Ascending aorta (tissue), 2 donors: ENCODE results near the gene SELENOO. TPM values are rescaled to one million over a fixed set of nuclear protein-coding genes. Genes with fewer than 3 reads are reported as not detected.

Source experiments
- DNase-seq, 2 donors: peaks; one replicate each; pipeline ENCODE4 v3.0.0-alpha.2; 2019; ENCODE audit warnings: low spot score in 2 of 2
- H3K27ac ChIP-seq, 2 donors: fragments of 200-600 bp; sonication (generic); one replicate each; pipeline ENCODE4 v1.5.1; 2016 to 2017; ENCODE audit warnings: mild to moderate bottlenecking in 1 of 2
- H3K27me3 ChIP-seq: fragments of 200-600 bp; sonication (generic); one replicate; pipeline ENCODE4 v1.5.1; 2017
- H3K36me3 ChIP-seq, 2 donors: fragments of 200-600 bp; sonication (generic); one replicate each; pipeline ENCODE4 v1.5.1; 2016
- H3K4me1 ChIP-seq, 2 donors: fragments of 200-600 bp; sonication (generic); one replicate each; pipeline ENCODE4 v1.5.1; 2016 to 2017; ENCODE audit warnings: mild to moderate bottlenecking in 1 of 2
- H3K4me3 ChIP-seq, 2 donors: fragments of 200-600 bp; sonication (generic); one replicate each; pipeline ENCODE4 v1.5.1; 2016 to 2017; ENCODE audit warnings: mild to moderate bottlenecking in 1 of 2
- H3K9me3 ChIP-seq, 2 donors: fragments of 200-600 bp; sonication (generic); one replicate each; pipeline ENCODE4 v1.5.1; 2016
- CTCF ChIP-seq, 3 experiments: fragments of 200-600 bp in 2 of 3; fragments of 450-650 bp in 1 of 3; sonication (generic) in 2 of 3; IDR thresholded peaks; one replicate each; pipeline ENCODE4 v1.5.1; 2016 to 2019; ENCODE audit warnings: antibody characterized with exemption in 3 of 3, mild to moderate bottlenecking in 1 of 3, moderate library complexity in 1 of 3
- intact Hi-C: fragments of 100-400 bp; cut with DNase I; formaldehyde crosslinking; loops from one replicate; pipeline ENCODE4 v1.15.1; 2023
- total RNA-seq: library from RNA; depleted of rRNA; stranded (reverse); fragments of >200 nt; gene quantifications from one replicate; pipeline ENCODE4 v1.1.0, GENCODE V29; 2016

The SELENOO gene
- total RNA-seq, 1 donor from 2014 or later, result 41.7 TPM

DNA sequence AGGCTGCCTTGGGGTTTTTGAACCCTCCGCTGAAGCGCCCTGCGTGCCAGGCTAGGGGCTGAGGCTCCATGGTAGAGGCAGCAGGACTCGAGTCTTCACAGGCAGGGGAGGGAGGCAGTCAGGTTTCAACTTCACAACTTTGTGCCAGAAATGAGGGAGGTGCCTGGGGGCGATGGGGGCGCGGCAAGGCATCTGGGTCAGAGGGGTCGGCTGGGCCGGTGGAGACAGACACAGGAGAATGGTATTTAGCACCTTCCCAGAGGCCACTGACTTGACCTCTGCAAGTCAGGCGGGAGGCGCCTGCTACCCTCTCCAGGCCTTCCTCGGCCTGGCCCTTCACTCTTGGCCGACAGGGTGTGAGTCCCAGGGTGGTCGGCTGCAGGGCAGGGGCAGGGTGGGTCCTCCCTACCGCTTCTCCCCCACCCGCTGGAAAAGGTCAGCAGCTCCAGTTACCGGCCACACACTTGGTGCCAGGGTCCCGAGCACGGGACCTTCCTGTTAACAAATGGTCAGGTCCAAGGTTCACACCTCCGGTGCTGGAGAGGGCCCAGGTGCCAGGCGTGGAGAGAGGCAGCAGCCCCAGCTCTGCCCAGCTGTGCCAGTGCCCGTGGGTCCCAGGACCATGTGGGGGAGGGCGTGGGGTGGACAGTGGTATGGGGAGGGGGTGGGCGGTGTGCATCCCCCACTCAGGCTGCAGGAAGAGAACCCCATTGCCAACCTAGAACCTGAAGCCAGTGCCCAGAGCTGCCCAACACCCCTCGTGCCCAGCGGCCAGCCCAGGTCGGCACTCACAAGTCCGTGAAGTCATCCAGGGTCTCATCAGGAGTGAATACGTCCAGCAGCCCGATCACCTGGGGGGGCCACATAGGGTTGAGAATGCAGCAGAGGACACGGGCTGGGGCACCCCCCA lies 56.9 kb downstream of the SELENOO start:
- no peaks in the 10 kb centered on the region for H3K36me3 ChIP-seq
- intact Hi-C loops, result no loop called here
- H3K4me3 ChIP-seq, result no peak overlapping the region
- no peak for DNase-seq
- H3K27ac ChIP-seq, result no peak overlapping the region
- TF ChIP-seq CTCF (IDR thresholded peaks at IDR 0.05), result no peak
- H3K27me3 ChIP-seq, result no peaks in the 10 kb centered on the region
- H3K9me3 ChIP-seq, result no peaks in the 10 kb centered on the region
- peaks cover 0 to 8% of the 10 kb centered on the region in 2 donors for H3K4me1 ChIP-seq

- peaks cover 0 to 8% of the 10 kb centered on the region in 2 donors for H3K4me1 ChIP-seq
- no peak overlapping the region for H3K27ac ChIP-seq
- H3K9me3 ChIP-seq, result no peaks in the 10 kb centered on the region
- no peak for TF ChIP-seq CTCF (IDR thresholded peaks at IDR 0.05)
- no peak overlapping the region for H3K4me3 ChIP-seq
- no peak for DNase-seq
- no peaks in the 10 kb centered on the region for H3K36me3 ChIP-seq
- no peaks in the 10 kb centered on the region for H3K27me3 ChIP-seq
- intact Hi-C loops, result no loop called here
Observed at GRCh38 chr22:50258361-50259292, 57.8 kb downstream of the SELENOO start.

GRCh38 chr22:50259302-50259701 lies 58.5 kb downstream of the SELENOO start:
- Histone ChIP-seq H3K36me3 (no peaks in the 10 kb centered on the region), H3K27me3 (no peaks in the 10 kb centered on the region), H3K4me1 (peaks cover 0 to 8% of the 10 kb centered on the region in 2 donors), H3K27ac (no peak overlapping the region), H3K4me3 (no peak overlapping the region), H3K9me3 (no peaks in the 10 kb centered on the region)
- intact Hi-C loops, result no loop called here
- TF ChIP-seq CTCF (IDR thresholded peaks at IDR 0.05), result no peak
- DNase-seq, result no peak

GRCh38 chr22:50260434-50260800 lies 59.6 kb downstream of the SELENOO start:
- intact Hi-C loops, result no loop called here
- Histone ChIP-seq H3K9me3 (no peaks in the 10 kb centered on the region), H3K27ac (peak overlapping the region in 1 of 2 donors; percentile 9), H3K4me1 (peaks cover 0 to 8% of the 10 kb centered on the region in 2 donors), H3K4me3 (peak overlapping the region; percentile 53 to 67), H3K27me3 (no peaks in the 10 kb centered on the region), H3K36me3 (no peaks in the 10 kb centered on the region)
- DNase-seq, result no peak
- no peak for TF ChIP-seq CTCF (IDR thresholded peaks at IDR 0.05)

DNA sequence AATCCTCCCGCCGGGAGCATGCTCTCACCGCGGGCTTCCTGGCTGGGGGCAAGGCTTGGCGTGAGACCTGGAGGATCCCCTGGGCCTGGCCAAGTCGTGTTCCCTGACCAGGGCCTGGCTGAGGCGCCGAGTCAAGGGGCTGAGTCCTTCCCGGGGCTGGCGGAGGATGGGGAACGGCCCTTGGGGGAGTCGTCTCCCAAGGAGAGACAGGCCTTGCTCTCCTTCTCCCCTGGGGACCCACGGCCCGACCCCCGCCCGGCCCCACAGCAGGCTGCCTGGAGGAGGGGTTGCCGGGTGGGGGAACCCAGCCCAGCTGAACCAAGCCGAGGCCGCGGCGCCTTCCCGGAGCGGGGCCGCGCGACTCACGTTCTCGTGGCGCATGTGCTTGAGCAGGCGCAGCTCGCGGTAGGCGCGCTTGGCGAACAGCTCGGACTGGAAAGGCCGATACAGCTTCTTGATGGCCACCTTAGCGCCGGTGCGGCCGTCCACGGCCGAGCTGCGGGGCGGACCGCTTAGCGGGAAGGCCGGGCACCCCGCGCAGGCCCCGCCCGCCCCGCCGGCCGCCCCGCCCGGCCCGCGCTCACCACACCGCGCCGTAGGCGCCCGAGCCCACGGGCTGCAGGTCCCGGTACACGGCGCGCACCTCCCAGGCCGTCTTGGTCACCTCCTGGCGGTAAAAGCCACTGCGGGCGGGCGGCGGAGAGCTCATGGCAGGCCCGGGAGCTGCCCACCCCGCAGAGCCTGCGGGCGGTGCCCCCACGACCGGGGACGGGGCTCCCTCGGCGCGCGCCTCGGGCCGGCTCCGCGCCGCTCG lies 60.2 kb downstream of the SELENOO start:
- Histone ChIP-seq H3K4me3 (peak overlapping the region; percentile 53 to 67), H3K4me1 (peaks cover 0 to 8% of the 10 kb centered on the region in 2 donors), H3K36me3 (no peaks in the 10 kb centered on the region), H3K27ac (peak overlapping the region in 1 of 2 donors; percentile 9), H3K9me3 (no peaks in the 10 kb centered on the region), H3K27me3 (no peaks in the 10 kb centered on the region)
- no peak for DNase-seq
- TF ChIP-seq CTCF (IDR thresholded peaks at IDR 0.05), result no peak
- intact Hi-C loops, result no loop called here
